ENCODE data around the gene PMS1.
"Not testable (repeated sequence)": the region's sequence is repeated elsewhere in the genome, so short reads cannot be mapped to it uniquely, and the experiment has no call there.

The PMS1 gene

GRCh38 chr2:189818249-189819038 lies 34.2 kb downstream of the PMS1 start:
- DNase-seq: no peak

DNA sequence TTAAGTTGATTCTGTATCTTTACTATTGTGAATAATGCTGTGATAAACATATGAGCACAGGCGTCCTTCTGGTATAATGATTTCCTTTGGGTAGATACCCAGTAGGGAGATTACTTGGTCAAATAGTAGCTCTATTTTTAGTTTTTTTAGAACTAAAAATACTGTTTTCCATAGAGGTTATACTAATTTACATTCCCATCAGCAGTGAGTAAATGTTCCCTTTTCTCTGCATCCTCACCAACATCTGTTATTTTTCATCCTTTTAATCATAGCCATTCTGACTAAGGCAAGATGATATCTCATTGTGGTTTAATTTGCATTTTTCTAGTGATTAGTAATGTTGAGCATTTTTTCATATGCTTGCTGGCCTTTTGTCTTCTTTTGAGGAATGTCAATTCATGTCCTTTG lies 35.1 kb downstream of the PMS1 start:
- no peak for DNase-seq

GRCh38 chr2:189821953-189822748 lies 37.9 kb downstream of the PMS1 start:
- DNase-seq: no peak

GRCh38 chr2:189824694-189825396 lies 40.6 kb downstream of the PMS1 start:
- no peak for DNase-seq

DNA sequence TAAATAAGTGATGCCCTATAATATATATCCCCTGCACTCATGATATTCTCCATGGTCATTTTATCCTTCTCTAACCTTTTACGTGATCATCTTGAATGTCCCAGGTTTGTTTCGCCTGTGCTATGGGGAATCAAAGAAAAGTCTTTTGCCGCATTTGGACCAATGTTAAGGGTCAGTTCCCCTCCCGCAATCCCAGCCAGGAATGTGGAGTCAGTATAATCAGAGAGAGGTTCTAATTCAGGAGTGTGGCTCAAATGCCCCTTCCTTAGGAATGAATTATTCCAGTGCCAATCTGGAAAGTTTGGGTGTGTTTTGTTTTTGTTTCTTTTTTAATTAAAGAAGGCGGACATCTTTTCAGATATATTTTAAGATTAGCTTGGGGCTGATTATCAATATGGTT lies 41.8 kb downstream of the PMS1 start:
- no peak for DNase-seq

DNA sequence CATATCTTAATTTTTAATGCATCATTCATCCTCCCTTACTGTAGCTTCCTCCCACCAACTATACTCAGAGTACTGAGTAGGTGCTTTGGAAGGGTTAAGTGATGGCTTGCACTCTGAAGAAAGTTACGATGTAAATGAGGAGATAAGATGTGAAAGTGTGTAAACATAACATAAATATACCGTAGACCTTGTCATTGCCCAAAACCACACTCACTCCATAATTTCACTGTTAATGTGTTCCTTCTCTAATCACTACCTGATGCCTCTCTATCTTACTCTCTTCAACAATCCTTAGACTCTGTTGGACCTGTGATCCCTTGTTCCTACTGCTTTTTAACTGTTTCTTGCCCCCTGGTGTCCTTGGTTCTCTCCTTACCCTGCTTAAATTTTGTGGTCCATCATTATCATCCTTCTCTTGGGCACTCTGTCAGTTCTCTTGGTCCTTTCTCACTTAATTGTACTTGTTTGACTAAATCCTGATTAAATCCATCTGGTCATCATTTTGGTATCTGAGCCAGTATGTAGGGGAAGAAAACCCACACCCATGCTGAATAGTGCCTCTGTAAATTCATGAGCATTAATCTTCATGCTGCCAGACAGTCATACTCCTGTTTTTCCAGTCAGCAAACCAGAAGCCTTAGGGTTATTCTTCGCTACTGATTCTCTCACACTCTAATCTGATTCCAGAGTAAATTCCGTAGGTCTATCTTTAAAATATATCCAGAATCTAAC lies 45.0 kb downstream of the PMS1 start:
- no peak for DNase-seq

- no peak for DNase-seq
Measured at GRCh38 chr2:189830510-189830909, 46.3 kb downstream of the PMS1 start.

GRCh38 chr2:189834059-189834458 lies 49.8 kb downstream of the PMS1 start:
- no peak for DNase-seq

DNA sequence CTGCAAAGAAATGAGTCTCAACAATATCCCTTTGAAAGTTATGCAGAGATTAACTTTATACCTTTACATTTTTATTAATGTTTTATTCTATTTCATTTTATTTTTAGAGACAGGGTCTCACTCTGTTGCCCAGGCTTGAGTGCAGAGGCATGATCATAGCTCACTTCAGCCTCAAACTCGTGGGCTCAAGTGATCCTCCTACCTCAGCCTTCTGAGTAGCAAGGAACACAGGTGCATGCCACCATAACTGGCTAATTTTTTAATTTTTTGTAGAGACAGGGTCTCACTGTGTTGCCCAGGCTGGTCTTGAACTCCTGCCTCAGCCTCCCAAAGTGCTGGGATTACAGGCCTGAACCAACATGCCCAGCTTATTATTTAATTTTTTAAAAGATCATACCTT lies 50.4 kb downstream of the PMS1 start:
- not testable (repeated sequence) for DNase-seq

DNA sequence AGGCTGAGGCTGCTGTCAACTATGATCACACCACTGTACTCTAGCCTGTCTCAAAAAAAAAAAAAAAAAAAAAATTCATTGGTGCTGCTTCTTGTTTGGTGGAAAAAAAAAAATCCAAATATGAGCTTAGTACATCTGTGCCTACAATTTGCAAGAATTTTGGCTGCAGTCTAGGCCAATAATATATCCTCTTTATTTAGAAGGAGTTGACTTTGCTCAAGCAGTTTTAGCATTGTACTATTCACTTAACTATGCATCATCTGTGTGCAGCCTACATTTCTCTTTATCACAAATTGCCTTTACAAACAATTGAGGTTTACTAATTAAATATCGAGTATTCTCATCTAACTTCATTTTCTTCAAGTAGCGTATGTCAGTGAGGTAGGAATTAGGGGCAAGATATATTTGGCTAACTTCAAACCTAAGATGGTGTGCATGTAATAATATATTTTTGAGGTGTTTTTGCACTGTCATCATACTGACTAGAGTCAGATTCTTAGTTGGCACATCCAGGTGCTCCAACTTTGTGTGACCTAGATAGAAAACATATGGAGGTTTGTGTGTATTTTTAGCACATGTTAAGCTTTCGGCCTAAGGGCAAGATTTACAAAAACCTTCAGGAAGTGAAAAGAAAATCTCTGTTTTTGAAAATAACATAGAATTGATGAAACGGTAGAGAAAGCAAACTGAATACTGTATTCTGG lies 51.8 kb downstream of the PMS1 start:
- DNase-seq: no peak

DNA sequence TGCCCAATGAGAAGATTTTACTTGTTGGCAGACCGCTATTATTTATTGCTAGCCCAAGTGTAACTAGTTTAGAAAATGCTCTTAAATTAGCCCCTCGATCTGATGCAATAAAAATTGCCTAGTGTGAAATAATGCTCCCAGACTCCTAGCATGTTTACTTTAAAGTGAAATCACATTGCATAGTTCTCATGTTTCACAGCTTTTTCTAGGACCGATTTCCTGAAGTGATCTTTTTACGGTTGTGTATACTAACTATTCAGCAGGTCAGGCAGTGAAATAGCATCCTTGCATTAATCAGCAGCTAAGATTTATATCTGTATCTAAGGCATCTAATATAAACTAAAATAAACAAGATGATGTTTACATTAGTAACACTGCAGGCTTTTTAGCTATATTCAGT lies 52.4 kb downstream of the PMS1 start:
- no peak for DNase-seq

- DNase-seq: no peak
Measured at GRCh38 chr2:189837326-189837725, 53.1 kb downstream of the PMS1 start.

- no peak for DNase-seq
Measured at GRCh38 chr2:189841019-189841418, 56.8 kb downstream of the PMS1 start.

GRCh38 chr2:189848276-189848675 lies 64.0 kb downstream of the PMS1 start:
- no peak for DNase-seq

GRCh38 chr2:189849550-189849949 lies 65.3 kb downstream of the PMS1 start:
- no peak for DNase-seq

DNA sequence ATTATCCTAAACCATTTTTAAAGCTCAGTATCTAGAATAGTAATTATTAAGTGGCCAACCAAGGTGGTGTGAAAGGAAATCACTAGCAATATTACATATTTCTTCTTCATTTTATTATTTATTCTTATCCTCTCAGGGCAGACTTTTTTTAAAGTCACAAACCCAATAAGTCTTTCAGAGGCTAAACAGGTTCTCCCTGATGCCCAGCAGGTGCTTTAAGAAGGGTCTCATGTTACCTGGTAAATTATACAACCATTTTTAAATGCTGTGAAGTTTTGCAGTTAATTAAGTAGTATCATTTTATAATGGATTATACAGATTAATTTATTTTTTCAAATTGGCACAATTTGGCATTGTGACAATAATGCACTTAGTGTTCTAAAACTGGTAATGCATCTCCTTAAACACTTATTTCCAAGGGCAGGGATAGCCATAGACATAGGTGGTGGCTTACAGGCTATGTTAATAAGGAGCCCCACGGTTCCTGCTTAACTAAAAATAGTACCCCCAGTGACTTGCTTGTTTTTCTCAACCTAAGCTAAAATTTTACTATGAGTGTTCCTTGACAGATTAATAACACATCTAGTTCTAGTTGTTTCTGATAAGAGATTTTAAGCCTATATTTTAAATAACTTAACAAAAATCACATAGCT lies 67.0 kb downstream of the PMS1 start:
- DNase-seq: no peak

DNA sequence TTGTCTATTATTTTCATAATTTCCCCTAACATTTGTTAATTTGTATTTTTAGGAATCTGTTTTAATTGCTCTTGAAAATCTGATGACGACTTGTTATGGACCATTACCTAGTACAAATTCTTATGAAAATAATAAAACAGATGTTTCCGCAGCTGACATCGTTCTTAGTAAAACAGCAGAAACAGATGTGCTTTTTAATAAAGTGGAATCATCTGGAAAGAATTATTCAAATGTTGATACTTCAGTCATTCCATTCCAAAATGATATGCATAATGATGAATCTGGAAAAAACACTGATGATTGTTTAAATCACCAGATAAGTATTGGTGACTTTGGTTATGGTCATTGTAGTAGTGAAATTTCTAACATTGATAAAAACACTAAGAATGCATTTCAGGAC lies 69.9 kb downstream of the PMS1 start:
- no peak for DNase-seq

- no peak for DNase-seq
Measured at GRCh38 chr2:189854940-189855339, 70.7 kb downstream of the PMS1 start.

DNA sequence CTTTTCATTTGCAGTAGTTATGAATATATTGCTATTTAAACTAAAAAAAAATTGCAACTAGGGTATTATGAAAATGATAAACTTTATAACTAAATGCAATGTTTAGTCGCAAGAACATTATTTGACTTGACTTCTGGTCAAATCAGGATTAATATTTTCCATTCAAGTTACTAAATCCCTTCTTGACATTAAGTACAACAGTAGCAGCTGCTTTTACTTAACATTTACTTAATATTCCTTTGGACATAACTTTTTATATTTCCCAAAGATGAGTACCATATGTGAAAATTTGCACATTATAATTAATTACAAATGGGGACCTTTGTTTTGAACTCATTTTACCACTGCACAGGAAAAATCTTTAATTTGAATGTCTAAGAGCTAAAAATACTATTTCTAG lies 74.0 kb downstream of the PMS1 start:
- DNase-seq: no peak

DNA sequence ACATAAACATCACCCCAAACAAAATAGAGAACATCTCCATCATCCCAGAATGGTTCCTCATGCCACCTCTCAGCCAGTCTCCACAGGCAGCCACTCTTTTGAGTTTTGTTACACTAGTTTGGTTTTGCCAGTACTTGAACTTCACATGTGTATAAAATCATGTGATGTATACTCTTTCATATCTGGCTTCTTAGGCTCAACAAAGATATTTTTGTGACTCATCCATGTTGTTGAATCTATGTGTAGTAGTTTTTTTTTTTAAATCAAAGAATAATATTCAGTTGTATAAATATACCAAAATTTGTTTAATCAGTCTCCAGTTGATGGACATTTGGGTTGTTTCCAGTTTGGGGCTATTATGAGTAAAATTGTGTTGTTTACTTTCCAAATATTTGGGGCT lies 75.9 kb downstream of the PMS1 start:
- no peak for DNase-seq

DNA sequence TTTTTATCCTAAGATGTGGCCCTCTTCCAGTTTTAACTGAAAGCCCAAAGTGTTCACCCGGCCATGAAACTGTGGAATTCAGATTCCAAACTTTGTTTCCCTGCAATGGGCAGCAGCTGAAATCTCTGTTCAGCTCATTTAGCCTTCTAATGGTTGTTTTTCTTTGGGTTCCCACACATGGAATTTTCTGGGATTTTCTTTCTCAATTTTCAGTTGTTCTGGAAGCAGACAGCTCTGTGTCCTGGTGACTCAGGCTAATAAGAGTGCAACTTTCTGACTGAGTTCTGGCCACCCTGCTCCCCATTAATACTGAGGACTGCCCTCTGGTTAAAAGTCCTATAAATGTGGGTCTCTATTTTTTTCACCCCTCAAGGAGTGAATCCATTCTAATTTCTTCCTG lies 78.5 kb downstream of the PMS1 start:
- DNase-seq: no peak

- no peak for DNase-seq
Measured at GRCh38 chr2:189865826-189866225, 81.6 kb downstream of the PMS1 start.
